ENCODE results near the gene POLR1E. TPM values are rescaled to one million over a fixed set of nuclear protein-coding genes. Genes with fewer than 3 reads are reported as not detected.

Gene POLR1E
- 19.7 and 21.8 TPM in 2 replicates for total RNA-seq (2021)
- Bru-seq, nascent RNA, result percentile 65 among the genes with signal in this experiment
- percentile 57 among the genes with signal in this experiment for BruChase-seq, experiment 1, labeled RNA remaining after a 2-hour chase
- BruChase-seq, experiment 2, labeled RNA remaining after a 6-hour chase, result percentile 74 among the genes with signal in this experiment
- long read RNA-seq, transcript POLR1E-202 (12 exons, 1,868 nt), result major isoform, 7 of 8 reads
- long read RNA-seq, partial matches to known transcripts, result 0 of 8 reads
- long read RNA-seq, other reads (novel, unspliced or antisense), result 1 of 8 reads

DNA sequence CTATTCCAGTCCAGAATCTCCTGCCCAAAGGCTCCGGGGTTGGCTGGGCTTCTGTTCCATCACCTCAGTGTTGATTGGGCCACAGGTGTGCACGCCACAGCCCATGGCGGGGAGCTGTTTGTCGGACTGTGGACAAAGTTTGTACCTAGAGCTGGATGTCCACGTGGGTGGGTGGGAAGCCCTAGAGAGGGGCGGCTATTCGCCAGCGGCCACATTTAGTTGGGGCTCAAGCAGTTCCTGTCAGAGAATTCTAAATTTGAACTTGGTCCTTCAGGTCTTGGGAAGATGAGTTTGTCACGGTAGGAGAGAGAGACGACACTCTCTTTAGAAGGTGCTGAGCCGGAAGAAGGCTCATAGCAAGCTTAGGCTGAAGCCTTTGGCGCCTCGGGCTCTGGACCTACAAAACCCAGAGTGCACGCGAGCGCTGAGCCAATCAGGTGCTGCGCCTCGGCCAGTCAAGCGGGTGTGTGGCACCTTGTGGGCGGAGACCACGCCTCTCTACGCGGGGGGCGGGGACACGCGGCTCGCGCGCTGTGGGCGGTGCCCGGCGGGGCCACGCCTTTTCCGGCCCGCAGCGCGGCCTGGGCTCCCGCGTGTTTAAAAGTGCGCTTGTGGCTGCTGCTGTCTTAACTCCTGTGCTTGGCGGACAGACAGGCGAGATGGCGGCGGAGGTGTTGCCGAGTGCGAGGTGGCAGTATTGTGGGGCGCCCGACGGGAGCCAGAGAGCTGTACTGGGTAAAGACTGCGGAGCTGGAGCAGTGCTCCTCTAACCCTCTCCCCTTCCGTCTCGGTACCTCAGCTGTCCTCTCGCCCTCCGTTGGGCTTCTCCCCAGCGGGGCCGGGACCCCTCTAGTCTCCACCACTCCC, at the start of gene POLR1E:
POLR1E (plus strand) TSS at position 560 of the 867 bp plus-strand sequence; CDS start at position 660, 100 bp downstream.
- no peaks in the 10 kb centered on the region for H3K36me3 ChIP-seq (ENCODE audit: low read depth)
- no peaks in the 10 kb centered on the region for H3K9me3 ChIP-seq (ENCODE audit: insufficient read depth, low read depth)
- ChIA-PET CTCF (interaction anchor here (0.5 to 0.9 kb wide), 2 partner anchors 19 to 36 kb away, joined by 3 to 4 read pairs; no protein-coding TSS in a partner anchor), POLR2A (ENCODE audit: unreplicated experiment) (interaction anchor here (0.5 to 0.7 kb wide), 3 partner anchors 13 to 20 kb away, joined by 3 to 6 read pairs (median 3); partner anchors contain the start of gene ZBTB5)
- no peaks in the 10 kb centered on the region for H4K20me1 ChIP-seq (ENCODE audit: insufficient read depth)
- H3K79me2 ChIP-seq (ENCODE audit: low read depth), result peaks cover 15% of the 10 kb centered on the region
- no peak within 1 kb of the TSS for H3K27ac ChIP-seq
- intact Hi-C loops (cut with micrococcal nuclease; ENCODE audit: unreplicated experiment), result loop anchor here (10.0 kb wide), 1 partner anchor 419 kb away; the partner anchor contains the start of gene SLC25A51
- H3K4me1 ChIP-seq (replicated peaks; ENCODE audit: insufficient read depth), result peaks cover 13% of the 10 kb centered on the region
- peak; percentile 87 to 90 for DNase-seq
- BruUV-seq (replicated peaks), result no TSS peak
- H3F3A ChIP-seq (ENCODE audit: insufficient read depth, low read depth), result no peaks in the 10 kb centered on the region
- no peaks in the 10 kb centered on the region for H3K9me2 ChIP-seq (ENCODE audit: insufficient read depth)
- no peak for TF ChIP-seq CTCF (conservative IDR thresholded peaks at IDR 0.05)
- TF ChIP-seq EZH2 (IDR thresholded peaks at IDR 0.05; ENCODE audit: low read depth), result no peak
- peak within 1 kb of the TSS; percentile 84 for H3K4me3 ChIP-seq
- peak within 1 kb of the TSS; percentile 95 for H3K4me2 ChIP-seq
- no peaks in the 10 kb centered on the region for H3K27me3 ChIP-seq (ENCODE audit: insufficient read depth, low read depth)
- peak within 1 kb of the TSS; percentile 97 for H2AFZ ChIP-seq

DNA sequence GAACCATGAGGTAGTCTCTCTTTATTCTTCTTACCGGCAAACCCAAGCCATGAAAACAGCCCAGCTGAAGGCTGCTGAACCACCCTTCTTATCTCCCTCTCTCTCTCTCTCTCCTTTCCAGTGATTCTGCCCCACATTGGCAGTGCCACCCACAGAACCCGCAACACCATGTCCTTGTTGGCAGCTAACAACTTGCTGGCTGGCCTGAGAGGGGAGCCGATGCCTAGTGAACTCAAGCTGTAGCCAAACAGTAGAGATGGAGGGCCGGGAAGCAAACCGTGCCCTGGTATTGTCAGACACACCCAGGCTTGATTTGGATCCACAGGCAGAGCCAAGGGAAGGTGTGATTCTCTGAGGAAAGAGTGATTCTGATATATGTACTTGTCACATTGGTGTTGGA, 49.2 kb upstream of the POLR1E start:
- intact Hi-C loops (cut with micrococcal nuclease; ENCODE audit: unreplicated experiment), result no loop called here
- no peak overlapping the region for H3K4me2 ChIP-seq
- ChIA-PET POLR2A (ENCODE audit: unreplicated experiment) (interaction anchor here (0.7 kb wide), 1 partner anchor 525 kb away, joined by 3 read pairs; no protein-coding TSS in a partner anchor), CTCF (no interaction called here)
- 0 out of 2 replicates have a peak, but pooled peaks cover 3% of the 10 kb centered on the region for H3K79me2 ChIP-seq (ENCODE audit: low read depth)
- H4K20me1 ChIP-seq (ENCODE audit: insufficient read depth), result 0 out of 2 replicates have a peak, but pooled peaks cover 3% of the 10 kb centered on the region
- BruUV-seq (replicated peaks), result no TSS peak
- H2AFZ ChIP-seq, result no peak overlapping the region
- no peak for DNase-seq
- no peaks in the 10 kb centered on the region for H3F3A ChIP-seq (ENCODE audit: insufficient read depth, low read depth)
- H3K36me3 ChIP-seq (ENCODE audit: low read depth), result no peaks in the 10 kb centered on the region
- H3K27me3 ChIP-seq (ENCODE audit: insufficient read depth, low read depth), result no peaks in the 10 kb centered on the region
- no peaks in the 10 kb centered on the region for H3K9me3 ChIP-seq (ENCODE audit: insufficient read depth, low read depth)
- no peak for TF ChIP-seq CTCF (conservative IDR thresholded peaks at IDR 0.05)
- TF ChIP-seq EZH2 (IDR thresholded peaks at IDR 0.05; ENCODE audit: low read depth), result no peak
- H3K9me2 ChIP-seq (ENCODE audit: insufficient read depth), result no peaks in the 10 kb centered on the region
- no peak overlapping the region for H3K4me3 ChIP-seq
- H3K27ac ChIP-seq, result no peak overlapping the region
- no peaks in the 10 kb centered on the region for H3K4me1 ChIP-seq (replicated peaks; ENCODE audit: insufficient read depth)

- POLR2A ChIA-PET (ENCODE audit: unreplicated experiment), result no interaction called here
- no peak for TF ChIP-seq EZH2 (IDR thresholded peaks at IDR 0.05; ENCODE audit: low read depth)
- TF ChIP-seq CTCF (conservative IDR thresholded peaks at IDR 0.05), result no peak
- no peak overlapping the region for H3K4me2 ChIP-seq
- BruUV-seq (replicated peaks), result no TSS peak
- no peak overlapping the region for H2AFZ ChIP-seq
- intact Hi-C loops (cut with micrococcal nuclease; ENCODE audit: unreplicated experiment), result no loop called here
- H3K27ac ChIP-seq, result no peak overlapping the region
- no peaks in the 10 kb centered on the region for H3K9me2 ChIP-seq (ENCODE audit: insufficient read depth)
- H3F3A ChIP-seq (ENCODE audit: insufficient read depth, low read depth), result no peaks in the 10 kb centered on the region
- CTCF ChIA-PET, result no interaction called here
- H3K36me3 ChIP-seq (ENCODE audit: low read depth), result no peaks in the 10 kb centered on the region
- H3K9me3 ChIP-seq (ENCODE audit: insufficient read depth, low read depth), result no peaks in the 10 kb centered on the region
- H3K27me3 ChIP-seq (ENCODE audit: insufficient read depth, low read depth), result no peaks in the 10 kb centered on the region
- H4K20me1 ChIP-seq (ENCODE audit: insufficient read depth), result 0 out of 2 replicates have a peak, but pooled peaks cover 3% of the 10 kb centered on the region
- DNase-seq, result no peak
- H3K4me1 ChIP-seq (replicated peaks; ENCODE audit: insufficient read depth), result no peaks in the 10 kb centered on the region
- H3K79me2 ChIP-seq (ENCODE audit: low read depth), result 0 out of 2 replicates have a peak, but pooled peaks cover 3% of the 10 kb centered on the region
- no peak overlapping the region for H3K4me3 ChIP-seq
Measured at GRCh38 chr9:37437010-37437409, 48.7 kb upstream of the POLR1E start.
